ENCODE results near the gene NETO1. TPM values are rescaled to one million over a fixed set of nuclear protein-coding genes. Genes with fewer than 3 reads are reported as not detected.

Gene NETO1
- total RNA-seq, 4 donors from 2014 or later: 1.0 TPM; not detected in 3

DNA sequence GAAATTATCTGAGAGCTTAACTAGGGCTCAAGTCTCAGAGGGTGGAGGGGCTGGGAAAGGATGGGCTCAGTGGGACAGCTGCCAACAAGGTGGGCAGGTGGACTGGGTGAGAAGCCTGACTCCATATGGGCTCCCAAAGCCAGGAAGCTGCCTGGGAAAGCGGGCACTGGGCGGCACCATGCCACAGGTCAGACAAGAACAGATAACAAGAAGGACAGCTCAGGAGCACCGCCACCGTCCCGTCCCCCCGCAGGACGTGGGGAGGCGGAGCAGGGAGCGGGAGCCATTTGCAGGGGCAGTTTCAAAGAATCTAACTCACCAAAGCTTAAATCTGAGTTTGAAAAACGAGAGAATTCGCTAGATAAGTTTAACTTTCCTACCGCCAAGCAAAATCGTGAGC, 45.6 kb downstream of the NETO1 start:
- H3K27me3 ChIP-seq: no peaks in the 10 kb centered on the region
- H3K4me3 ChIP-seq: no peak overlapping the region
- intact Hi-C loops (cut with DNase I; ENCODE audit: low total_unique reads): no loop called here
- no peaks in the 10 kb centered on the region for H3K36me3 ChIP-seq
- TF ChIP-seq POLR2A (IDR thresholded peaks at IDR 0.05): no peak
- TF ChIP-seq, protein P1, sequence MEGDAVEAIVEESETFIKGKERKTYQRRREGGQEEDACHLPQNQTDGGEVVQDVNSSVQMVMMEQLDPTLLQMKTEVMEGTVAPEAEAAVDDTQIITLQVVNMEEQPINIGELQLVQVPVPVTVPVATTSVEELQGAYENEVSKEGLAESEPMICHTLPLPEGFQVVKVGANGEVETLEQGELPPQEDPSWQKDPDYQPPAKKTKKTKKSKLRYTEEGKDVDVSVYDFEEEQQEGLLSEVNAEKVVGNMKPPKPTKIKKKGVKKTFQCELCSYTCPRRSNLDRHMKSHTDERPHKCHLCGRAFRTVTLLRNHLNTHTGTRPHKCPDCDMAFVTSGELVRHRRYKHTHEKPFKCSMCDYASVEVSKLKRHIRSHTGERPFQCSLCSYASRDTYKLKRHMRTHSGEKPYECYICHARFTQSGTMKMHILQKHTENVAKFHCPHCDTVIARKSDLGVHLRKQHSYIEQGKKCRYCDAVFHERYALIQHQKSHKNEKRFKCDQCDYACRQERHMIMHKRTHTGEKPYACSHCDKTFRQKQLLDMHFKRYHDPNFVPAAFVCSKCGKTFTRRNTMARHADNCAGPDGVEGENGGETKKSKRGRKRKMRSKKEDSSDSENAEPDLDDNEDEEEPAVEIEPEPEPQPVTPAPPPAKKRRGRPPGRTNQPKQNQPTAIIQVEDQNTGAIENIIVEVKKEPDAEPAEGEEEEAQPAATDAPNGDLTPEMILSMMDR (IDR thresholded peaks at IDR 0.05): no peak
- DNase-seq: no peak
- no peaks in the 10 kb centered on the region for H3K9me3 ChIP-seq
- no peak overlapping the region for H3K27ac ChIP-seq
- H3K4me1 ChIP-seq: no peaks in the 10 kb centered on the region

DNA sequence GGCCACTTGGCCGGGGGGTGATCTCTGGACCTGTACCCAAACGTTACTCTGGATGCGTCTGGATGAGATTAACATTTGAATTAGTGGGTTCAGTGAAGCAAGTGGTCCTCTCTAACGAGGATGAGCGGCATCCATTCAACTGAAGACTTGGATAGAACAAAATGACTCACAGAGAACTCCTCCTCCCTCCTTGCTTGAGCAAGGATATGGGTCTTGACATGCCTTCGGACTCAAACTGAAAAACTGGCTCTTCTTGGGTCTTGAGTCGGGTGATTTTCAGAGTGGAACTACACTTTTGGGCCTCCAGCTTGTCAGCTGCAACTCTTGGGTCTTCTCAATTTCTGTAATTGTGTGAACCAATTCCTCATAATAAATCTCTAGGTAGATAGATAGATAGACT, 47.2 kb downstream of the NETO1 start:
- Histone ChIP-seq H3K4me3 (no peak overlapping the region), H3K4me1 (no peaks in the 10 kb centered on the region), H3K9me3 (no peaks in the 10 kb centered on the region), H3K36me3 (no peaks in the 10 kb centered on the region), H3K27ac (no peak overlapping the region), H3K27me3 (no peaks in the 10 kb centered on the region)
- intact Hi-C loops (cut with DNase I; ENCODE audit: low total_unique reads): no loop called here
- TF ChIP-seq, protein P1 (IDR thresholded peaks at IDR 0.05): no peak
- no peak for TF ChIP-seq POLR2A (IDR thresholded peaks at IDR 0.05)
- no peak for DNase-seq

DNA sequence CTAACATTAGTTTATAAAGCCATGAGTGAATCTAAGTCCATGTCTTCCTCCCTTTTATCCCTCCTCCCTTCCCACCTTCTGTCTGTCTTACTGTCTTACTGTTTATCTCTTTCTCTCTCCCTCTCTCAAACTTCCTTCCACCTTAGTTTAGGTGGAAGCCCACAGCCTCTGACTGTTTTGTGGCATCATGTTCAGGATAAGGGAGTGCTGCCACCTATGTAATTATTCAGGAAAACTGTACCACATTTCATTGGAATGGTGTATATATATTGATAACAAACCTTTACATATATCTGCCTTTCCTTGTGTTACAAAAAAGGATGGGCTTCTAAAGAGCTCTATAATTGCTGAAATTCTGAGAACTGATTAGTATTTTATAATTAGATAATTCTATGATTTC, 48.7 kb downstream of the NETO1 start:
- H3K9me3 ChIP-seq: no peaks in the 10 kb centered on the region
- H3K4me3 ChIP-seq: no peak overlapping the region
- no peaks in the 10 kb centered on the region for H3K36me3 ChIP-seq
- H3K27ac ChIP-seq: no peak overlapping the region
- H3K27me3 ChIP-seq: no peaks in the 10 kb centered on the region
- intact Hi-C loops (cut with DNase I; ENCODE audit: low total_unique reads): no loop called here
- DNase-seq: no peak
- no peaks in the 10 kb centered on the region for H3K4me1 ChIP-seq
- TF ChIP-seq, protein P1 (IDR thresholded peaks at IDR 0.05): no peak
- no peak for TF ChIP-seq POLR2A (IDR thresholded peaks at IDR 0.05)

DNA sequence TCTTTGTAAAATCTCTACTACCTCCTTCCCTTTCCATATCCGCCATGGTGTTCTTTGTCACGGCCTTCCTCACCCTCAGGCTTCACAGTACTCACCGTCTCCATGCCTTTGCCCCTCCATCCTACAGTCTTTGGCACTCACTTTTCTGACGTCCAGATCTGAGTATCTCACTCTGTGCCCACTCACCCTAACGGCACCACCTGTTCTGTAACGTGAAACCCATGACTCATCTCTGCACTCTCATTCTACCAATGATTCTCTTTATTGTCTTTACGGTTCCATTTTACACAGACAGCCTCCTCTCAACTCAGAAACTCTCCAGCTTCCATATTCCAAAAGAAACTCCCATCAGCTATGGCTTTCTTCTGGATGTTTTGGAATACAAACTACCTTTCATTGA, 56.7 kb downstream of the NETO1 start:
- DNase-seq: no peak
- intact Hi-C loops (cut with DNase I; ENCODE audit: low total_unique reads): no loop called here
- Histone ChIP-seq H3K27ac (no peak overlapping the region), H3K4me1 (no peaks in the 10 kb centered on the region), H3K9me3 (no peaks in the 10 kb centered on the region), H3K27me3 (no peaks in the 10 kb centered on the region), H3K36me3 (no peaks in the 10 kb centered on the region), H3K4me3 (no peak overlapping the region)
- no peak for TF ChIP-seq POLR2A (IDR thresholded peaks at IDR 0.05)
- TF ChIP-seq, protein P1 (IDR thresholded peaks at IDR 0.05): no peak

DNA sequence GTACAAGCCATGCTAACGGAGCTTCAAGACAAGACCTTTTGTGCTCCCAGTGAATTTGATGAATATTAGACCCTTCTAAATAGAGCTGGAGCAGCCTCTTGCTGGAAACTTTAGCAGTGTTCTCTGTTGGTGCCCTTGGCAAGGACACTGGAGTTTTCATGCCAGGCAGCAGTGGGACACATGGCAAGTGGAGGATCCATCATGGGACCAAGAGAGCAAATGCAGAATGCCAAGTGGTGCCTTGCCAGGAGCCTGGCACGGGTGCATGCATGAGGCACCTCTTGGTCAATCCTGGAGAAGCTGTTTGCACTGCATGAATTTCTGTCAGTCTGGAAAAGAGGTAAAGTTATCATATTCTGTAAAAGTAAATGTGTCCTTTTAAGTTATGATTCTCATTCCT, 59.1 kb downstream of the NETO1 start:
- Histone ChIP-seq H3K27ac (no peak overlapping the region), H3K36me3 (no peaks in the 10 kb centered on the region), H3K9me3 (no peaks in the 10 kb centered on the region), H3K4me3 (no peak overlapping the region), H3K4me1 (no peaks in the 10 kb centered on the region), H3K27me3 (no peaks in the 10 kb centered on the region)
- DNase-seq: no peak
- TF ChIP-seq, protein P1 (IDR thresholded peaks at IDR 0.05): no peak
- no peak for TF ChIP-seq POLR2A (IDR thresholded peaks at IDR 0.05)
- intact Hi-C loops (cut with DNase I; ENCODE audit: low total_unique reads): no loop called here

Measured in uterus (tissue), 4 donors.